ENCODE data around the gene CALHM3.
"Not testable (repeated sequence)": the region's sequence is repeated elsewhere in the genome, so short reads cannot be mapped to it uniquely, and the experiment has no call there.

CALHM3 gene

GRCh38 chr10:103510046-103510685 lies 31.1 kb upstream of the CALHM3 start:
- no peak for DNase-seq (ENCODE audit: low read depth)
- no peak for TF ChIP-seq CTCF (IDR thresholded peaks at IDR 0.05; ENCODE audit: control insufficient read depth, extremely low read depth, insufficient read depth)
- no peak overlapping the region for H3K4me3 ChIP-seq (ENCODE audit: low read depth, low read length)

GRCh38 chr10:103507235-103508191 lies 28.5 kb upstream of the CALHM3 start:
- no peak for TF ChIP-seq CTCF (IDR thresholded peaks at IDR 0.05; ENCODE audit: control insufficient read depth, extremely low read depth, insufficient read depth)
- no peak for DNase-seq (ENCODE audit: low read depth)
- no peak overlapping the region for H3K4me3 ChIP-seq (ENCODE audit: low read depth, low read length)

GRCh38 chr10:103506061-103506460 lies 27.0 kb upstream of the CALHM3 start:
- no peak overlapping the region for H3K4me3 ChIP-seq (ENCODE audit: low read depth, low read length)
- no peak for DNase-seq (ENCODE audit: low read depth)
- TF ChIP-seq CTCF (IDR thresholded peaks at IDR 0.05; ENCODE audit: control insufficient read depth, extremely low read depth, insufficient read depth) = no peak

GRCh38 chr10:103504181-103504783 lies 25.2 kb upstream of the CALHM3 start:
- H3K4me3 ChIP-seq (ENCODE audit: low read depth, low read length) = no peak overlapping the region
- no peak for DNase-seq (ENCODE audit: low read depth)
- no peak for TF ChIP-seq CTCF (IDR thresholded peaks at IDR 0.05; ENCODE audit: control insufficient read depth, extremely low read depth, insufficient read depth)

- not testable (repeated sequence) for DNase-seq (ENCODE audit: low read depth); H3K4me3 ChIP-seq (ENCODE audit: low read depth, low read length)
Measured at GRCh38 chr10:103503777-103504176, 24.7 kb upstream of the CALHM3 start.

GRCh38 chr10:103502849-103503660 lies 24.0 kb upstream of the CALHM3 start:
- no peak overlapping the region for H3K4me3 ChIP-seq (ENCODE audit: low read depth, low read length)
- no peak for TF ChIP-seq CTCF (IDR thresholded peaks at IDR 0.05; ENCODE audit: control insufficient read depth, extremely low read depth, insufficient read depth)
- no peak for DNase-seq (ENCODE audit: low read depth)
